DMS79 treated with DMSO at 0.1 percent for 48 hours (cell line): ENCODE data around the gene TSSC4.

ENCODE experiments used
- DNase-seq: peaks from one replicate; lab custom pipeline; 2025; lab: John Stamatoyannopoulos, UW

The TSSC4 gene

DNA sequence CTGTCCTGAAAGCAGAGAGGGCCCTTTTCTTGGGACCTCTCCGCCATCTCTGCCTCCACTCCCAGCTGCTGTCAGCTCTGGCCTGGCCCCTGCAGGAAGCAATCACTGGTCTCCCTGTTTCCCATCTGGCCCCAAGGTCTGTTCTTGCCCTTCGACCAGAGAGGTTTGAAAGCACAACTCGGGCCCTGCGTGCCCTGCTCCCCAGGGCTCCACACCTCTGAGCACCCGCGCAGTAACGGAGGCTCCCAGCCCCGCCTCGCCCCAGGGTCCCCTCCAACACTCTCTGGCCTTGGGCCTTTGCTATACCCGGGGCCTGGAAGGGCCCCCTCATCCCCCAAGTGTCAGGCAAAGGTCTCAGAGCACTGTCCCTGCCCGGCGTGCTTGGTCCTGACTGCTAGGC, 31.2 kb upstream of the TSSC4 start:
- no peak for DNase-seq

DNA sequence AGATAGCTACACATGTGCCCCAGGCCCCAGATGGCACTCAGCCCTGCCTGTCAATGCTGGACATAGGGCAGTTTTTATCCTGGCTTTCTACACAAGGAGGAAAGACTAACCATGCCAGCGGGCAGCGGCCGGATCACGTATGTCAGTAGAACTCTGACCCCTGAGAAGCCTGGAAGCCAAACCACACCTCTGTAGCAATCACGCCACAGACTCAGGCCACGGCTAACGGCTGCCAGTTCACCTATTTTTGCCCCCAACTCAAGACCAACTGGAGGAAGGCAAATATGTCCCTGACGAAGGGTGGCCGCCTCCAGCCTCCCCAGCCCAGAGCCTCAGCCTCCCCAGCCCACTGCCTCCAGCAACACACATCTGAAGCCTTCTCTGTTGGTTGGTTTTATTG, 30.7 kb upstream of the TSSC4 start:
- no peak for DNase-seq

DNA sequence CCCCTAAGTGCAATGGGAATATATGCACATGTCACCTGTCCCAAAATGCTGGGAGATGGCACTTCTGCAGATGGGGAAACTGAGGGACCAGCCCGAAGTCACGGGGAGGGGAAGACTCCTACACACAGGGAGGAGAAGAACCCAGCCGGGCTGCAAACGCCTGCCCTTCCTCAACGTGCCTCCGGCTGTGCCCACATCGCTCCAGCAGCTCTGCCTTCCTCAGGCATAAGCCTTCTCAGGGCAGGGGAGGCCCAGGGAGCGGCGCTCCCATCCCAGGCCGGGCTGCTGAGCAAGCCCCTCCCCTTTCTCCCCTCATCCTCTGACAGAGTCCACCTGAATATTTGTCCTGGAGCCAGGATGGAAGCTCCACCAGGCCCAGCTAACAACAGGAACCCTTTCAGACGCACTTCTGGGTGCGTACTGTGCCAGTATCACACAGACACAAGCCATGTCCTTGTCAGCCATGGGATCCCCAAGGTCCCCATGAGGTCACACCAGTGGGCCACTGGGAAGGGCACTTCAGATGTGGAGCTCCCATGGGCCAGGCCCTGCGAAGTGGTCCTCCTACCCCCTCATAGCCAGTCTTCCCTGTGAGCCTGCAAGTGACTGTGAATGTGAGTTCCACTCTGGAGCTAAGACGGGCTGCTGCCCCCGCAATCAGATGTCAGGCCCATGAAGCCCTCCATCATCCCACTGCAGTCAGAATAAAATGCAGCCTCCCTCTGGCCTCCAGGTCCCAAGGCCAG, 25.9 kb upstream of the TSSC4 start:
- no peak for DNase-seq

DNA sequence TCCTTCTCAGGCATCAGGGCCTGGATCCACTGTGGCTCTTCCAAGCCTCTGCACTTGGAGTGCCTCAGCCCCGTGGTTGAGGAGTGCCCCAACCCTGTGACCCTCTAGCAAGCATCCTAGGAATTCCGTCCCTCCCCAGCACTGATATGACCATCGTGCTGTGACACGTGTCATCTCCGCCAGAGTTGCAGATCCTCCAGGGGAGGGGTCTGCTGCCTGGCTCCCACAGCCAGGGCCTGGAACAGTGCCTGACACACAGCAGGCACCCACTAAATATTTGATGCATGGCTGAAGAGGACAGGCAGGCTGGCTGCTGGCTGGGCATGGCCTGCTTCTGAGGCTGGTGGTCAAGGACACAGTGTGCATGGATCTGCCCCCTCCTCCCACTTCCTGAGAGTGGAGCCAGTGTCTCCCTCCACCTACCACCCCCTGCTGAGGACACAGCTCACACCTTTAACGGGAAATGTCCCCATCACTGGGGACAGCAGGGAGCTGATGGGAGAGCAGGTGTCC, 25.2 kb upstream of the TSSC4 start:
- peak; percentile 23 for DNase-seq

DNA sequence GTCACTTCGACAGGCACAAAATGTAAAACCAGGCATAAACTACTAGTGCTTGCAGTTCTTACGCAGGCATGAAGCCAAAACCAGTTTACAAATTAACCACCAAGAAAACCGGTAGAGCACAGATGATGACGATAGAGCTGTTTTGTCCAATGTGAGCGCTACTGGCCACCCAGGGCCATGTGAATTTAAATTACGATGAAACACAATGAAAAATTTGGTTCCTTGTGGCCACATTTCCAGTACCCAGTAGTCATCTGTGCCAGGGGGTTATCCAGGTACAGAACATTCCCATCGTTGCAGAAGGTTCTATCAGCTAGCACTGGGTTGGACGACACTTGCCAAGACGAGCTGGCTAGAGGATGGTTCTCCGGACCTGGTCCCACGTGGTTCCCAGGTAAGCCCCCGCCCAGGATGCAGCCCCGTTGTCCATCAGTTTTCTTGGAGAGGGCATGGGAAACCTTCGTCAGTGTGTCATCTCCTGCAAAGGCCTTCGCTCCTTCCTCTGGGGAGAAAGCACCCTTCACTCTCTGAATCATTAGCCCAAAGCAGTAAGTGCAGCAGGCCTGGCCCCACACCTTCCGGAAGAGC, 24.5 kb upstream of the TSSC4 start:
- no peak for DNase-seq

DNA sequence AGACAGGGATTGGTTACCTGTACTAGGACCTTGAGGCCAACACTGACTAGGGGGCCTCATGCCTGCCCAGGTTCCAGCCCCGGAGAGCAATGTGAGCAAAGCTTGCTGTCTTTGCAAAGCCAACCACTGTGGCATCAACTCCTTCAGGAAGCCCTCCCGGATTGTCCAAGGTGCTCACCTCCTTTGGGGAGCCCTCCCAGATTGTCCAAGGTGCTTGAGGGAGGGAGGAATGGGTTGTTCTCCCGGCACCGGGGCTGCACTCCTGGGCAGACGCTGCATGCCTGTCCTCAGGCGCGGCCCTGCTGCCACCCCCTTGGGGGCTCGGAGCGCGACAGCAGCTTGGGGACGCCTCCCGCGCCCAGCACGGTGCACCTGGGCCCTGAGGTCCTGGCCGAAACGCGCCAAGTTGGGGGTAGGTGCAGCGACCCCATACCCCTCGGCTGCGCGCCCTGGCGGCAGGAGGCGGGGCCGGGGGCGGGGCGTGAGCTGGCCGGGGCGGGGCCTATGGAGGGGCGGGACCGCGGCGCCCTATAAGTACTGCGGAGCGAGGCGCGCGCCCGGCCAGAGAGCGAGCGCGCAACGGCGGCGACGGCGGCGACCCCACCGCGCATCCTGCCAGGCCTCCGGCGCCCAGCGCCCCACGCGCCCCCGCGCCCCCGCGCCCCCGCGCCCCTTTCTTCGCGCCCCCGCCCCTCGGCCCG, 23.6 kb upstream of the TSSC4 start, which contains the start of gene CD81:
Gene CD81 (plus strand): TSS at position 560 of the 701 bp plus-strand sequence. CDS start 240 bp downstream, outside the sequence.
- DNase-seq = peak; percentile 1

DNA sequence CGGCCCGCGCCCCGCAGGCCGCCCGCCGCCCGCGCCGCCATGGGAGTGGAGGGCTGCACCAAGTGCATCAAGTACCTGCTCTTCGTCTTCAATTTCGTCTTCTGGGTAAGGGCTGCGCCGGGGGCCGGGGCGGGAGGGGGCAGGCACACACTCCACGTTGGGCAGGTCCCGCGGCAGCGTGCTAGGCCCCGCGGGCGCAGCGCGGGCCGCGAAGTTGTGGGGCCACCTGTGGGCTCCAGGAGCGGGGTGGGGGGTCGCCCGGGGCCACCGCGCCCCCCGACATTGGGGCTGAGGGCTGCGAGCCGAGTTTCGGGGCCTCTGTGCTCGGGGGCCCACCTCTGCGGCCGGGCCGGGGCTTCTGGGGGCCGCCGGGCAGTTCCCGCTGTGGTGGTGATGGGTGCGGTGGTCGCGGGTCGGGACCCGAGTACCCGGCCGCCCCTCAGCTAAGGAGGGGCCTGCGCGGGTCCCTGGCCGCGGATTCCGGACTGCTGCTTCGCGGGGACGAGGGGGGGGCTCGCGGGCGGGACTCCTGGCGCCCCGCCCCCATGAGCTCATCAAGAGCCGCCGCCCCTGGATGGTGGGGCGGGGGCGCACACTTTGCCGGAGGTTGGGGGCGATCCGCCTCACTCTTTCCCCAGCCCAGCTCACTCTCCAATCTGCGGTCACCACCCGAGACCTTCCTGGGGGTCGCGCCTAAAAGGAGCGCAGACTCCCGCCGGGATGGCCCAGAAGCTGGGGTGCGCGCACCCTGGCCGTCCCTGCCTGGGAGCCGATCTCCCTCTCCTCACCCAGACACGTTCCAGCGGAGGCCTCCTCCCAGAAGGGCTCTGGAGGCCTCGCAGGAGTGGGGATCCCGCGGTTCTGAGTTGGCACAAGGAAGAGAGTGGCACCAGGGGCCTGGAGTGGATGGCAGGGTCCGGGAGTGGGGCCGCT, 22.8 kb upstream of the TSSC4 start:
- no peak for DNase-seq

DNA sequence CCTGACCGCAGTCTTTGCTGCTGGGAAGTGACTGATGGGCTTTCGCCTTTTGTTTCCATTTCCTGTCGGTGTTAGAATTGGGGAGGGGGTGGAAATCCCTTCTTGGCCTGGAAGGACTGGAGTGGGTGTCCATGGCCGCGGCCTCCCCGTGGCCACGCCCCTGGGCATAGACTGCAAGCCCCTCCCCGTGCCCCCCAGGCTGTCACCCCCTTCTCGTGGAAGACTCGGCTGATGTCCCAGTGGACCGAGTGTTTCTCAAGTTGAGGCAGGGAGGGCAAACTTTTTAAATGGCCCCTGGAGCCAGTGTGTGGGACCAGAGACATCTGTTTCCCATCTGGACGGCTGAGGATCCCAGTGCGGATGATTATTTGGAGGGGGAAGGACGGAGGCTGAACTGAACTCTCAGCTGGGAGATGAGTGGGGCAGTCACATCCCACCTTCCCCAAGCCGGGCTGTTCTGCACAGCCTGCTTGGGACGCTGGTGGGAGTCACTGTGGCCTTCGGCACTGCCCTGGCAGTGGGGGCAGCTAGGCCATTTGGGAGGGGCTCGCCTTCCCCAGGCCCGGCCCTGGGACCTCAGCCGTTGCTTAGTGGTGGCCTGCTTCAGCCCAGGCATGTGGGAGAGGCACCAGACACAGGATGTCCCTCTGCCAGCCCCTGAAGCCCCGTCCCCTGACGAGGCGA, 21.9 kb upstream of the TSSC4 start:
- no peak for DNase-seq

DNA sequence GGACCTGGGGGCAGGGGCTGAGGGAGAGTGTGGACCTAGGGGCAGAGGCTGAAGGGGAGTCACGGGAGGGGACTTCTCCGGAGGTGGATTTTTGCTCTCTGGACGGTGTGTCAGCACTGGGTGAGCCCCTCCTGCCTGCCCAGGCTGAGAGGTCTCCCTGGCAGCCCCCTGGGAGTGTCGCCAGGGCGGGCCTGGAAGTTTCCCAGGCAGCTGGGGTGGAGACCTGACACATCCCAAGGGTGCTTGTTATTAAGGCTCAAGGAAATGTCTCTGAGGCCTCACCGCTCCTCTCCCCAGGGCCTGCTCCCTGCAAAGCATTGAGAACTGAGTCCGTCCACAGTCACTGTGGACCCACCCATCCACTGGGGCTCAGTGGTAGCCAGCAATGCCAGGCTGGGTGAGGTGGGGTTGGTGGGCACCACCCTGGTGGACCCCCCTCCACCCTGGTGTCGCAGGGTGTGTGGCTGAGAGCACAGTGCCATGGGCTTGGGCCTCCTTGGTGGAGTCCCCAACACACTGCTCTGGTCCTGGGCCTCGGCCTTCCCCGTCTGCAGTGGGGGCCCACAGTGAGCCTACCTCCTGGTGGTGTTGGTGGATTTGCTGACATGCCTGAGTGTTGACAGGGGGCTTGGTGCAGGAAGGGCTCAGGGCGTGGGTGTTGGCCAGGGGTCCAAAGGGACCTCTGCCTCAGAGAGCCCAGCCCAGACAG, 20.9 kb upstream of the TSSC4 start:
- no peak for DNase-seq

DNA sequence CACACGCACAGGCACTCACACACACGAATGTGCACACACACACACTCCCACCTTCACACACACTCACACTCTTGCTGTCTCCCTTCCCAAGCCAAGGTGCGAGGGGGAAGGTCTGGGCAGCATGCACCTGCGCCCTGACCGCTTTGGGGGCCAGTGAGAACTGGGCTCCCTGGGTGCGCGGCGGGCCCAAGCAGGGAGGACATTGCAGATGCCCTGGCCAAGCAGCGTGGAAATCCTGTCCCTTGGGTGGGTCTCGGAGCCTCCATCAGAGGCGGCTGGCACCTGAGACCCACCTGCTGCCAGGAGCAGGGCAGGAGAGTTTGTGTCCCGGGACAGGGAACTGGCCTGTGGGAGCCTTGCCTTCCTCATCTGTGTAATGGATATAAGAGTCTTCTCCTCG, 20.2 kb upstream of the TSSC4 start:
- DNase-seq = no peak

DNA sequence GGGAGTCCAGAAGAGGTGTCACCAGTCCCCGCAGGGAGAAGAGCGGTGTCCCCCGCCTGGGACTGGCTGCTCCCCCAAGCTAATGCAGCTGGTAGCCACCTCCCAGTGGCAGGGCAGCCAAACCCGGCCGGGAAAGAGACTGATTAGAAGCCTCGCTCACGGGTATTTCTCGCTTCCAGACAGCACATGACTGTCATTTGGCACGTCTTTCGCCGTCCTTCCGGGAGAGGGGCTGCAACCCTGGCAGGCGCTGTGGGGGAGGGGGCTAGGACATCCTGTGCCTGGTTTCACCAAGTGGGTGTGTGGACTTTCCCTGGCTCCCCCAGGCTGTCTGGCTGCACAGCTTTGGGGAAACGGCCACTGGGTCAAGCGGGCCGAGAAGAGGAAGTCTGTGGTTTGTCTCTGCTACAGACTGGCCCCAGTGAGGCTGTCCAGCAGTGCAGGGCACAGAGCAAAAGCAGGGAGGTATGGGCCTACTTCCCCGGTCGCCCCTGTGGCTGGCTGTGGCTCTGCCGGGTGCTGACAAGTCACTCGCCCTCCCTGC, 19.7 kb upstream of the TSSC4 start:
- DNase-seq = no peak

DNA sequence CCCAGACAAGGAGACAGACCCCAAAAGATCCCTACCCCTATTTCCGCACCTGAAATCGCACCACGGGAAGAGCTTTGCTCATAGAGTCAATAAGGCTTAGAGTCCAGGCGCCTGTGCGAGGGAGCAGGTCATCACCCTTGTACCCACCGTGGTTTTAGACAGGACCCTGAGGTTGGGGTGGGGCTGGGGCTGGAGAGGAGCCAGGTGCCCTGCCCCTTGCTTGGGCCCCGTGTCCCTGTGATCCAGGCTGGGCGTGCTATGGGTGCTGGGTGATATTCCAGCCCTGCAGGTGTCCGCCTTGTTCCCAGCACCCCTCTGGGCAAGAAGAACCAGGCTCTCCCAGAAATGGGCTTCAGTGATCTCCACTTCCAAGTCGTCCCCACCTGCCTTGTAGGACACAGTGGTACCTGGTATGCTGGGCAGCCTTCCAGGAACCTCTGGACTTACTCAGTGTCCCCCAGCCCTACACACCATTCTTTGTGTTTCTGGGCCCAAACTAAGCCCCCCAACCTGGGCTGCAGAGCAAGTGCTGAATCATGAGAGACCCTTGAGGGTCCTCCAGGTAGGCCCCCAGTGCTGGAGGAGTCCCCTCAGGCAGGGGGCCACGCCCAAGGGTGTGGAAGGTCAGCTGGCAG, 18.9 kb upstream of the TSSC4 start:
- no peak for DNase-seq

DNA sequence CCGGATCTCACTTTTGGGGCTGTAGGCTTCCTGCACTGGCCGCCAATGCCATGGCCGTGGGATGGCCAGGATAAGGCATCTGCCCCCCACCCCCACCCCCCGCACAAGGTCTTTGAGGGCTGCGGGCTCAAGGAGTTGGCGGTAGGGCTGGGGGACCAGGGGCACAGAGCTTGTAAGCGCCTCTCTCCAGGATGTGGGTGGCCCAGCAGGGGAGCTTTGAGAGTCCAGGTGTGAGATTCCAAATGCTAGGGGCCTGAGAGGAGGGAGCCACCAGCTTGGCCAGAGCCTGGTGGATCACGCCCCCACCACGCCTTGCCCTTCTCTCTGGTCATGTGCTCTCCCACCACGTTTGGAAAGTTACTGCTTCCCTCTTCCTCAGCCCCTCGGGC, 18.4 kb upstream of the TSSC4 start:
- no peak for DNase-seq

DNA sequence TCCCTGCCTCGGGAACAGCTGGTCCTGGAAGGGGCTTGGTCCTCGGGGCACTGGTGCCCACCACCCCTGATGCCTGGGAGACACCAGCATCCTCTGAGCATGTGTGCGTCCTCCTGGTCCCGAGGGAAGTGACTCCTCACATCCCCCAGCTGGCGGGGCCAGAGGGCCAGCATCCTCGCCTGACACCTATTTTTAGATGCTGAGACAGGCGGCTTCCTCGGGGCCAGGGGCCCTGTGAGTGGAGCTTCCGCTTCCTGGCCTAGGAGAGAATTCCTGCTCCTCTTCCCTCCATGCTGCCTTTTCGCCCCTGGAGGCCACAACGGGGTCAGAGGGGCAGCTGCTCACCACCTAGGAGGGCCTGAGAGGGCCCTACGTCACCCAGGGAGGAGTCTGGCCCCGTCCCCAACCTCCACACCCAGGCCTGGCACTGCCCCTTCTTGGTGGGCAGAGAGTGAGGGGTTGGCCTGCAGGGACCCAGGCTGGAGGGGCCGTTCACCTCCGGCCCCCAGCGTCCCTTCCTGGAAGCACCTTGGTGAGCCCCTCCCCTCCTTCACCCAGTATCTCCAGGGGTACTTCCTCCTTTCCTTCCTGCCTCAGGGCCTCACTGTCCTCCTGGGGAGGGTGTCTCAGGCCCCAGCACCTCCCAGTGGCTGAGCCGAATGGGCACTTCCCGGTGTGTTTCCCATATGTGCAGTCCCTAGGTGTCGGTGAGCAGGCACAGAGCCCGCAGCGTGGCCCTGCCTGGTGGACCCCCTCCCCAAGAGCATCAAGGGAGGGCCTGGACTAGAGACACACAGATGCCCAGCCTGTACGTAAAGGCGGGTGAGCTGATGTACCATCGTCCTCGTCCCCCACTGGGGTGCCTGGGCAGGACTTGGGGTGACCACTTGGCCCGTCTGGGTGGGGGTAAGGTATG, 17.4 kb upstream of the TSSC4 start:
- DNase-seq = no peak

DNA sequence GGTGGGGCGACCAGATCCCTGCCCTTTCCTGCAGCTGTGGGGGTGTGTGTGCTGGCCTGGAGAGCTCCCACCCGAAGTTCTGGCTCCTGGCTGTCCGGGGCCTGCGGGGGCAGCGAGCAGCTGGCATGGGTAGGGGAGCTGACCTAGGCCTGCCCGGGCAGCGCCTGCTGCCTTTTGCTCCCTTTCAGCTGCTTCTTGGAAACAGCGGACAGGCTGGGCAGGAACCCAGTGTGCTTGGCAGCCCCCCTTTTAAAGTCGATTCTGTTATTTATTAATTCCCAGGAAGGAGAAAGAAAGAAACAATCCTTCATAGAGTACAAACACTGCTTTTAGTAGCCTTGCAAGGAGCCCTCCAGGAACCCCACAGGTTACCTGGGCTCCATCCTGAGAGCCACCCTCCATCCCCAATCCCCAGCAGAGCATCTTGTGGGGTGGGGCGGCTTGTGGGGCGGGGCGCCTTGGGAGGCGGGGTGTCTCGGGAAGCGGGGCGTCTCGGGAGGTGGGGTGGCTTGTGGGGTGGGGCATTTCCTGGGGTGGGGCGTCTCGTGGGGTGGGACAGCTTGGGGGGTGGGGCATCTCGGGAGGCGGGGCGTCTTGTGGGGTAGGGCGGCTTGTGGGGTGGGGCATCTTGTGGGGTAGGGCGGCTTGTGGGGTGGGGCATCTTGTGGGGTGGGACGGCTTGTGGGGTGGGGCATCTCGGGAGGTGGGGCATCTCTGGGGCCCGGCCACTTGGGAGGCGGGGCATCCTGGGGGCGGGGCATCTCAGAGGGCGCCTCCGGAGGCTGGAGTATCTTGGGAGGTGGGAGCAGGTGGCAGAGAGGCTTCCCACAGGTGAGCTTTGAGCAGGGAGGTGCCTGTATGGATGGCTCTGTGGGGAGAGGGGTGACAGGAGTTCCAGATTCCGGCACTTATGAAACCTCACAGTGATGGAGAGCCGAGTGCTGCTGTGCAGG, 16.4 kb upstream of the TSSC4 start:
- DNase-seq = no peak

DNA sequence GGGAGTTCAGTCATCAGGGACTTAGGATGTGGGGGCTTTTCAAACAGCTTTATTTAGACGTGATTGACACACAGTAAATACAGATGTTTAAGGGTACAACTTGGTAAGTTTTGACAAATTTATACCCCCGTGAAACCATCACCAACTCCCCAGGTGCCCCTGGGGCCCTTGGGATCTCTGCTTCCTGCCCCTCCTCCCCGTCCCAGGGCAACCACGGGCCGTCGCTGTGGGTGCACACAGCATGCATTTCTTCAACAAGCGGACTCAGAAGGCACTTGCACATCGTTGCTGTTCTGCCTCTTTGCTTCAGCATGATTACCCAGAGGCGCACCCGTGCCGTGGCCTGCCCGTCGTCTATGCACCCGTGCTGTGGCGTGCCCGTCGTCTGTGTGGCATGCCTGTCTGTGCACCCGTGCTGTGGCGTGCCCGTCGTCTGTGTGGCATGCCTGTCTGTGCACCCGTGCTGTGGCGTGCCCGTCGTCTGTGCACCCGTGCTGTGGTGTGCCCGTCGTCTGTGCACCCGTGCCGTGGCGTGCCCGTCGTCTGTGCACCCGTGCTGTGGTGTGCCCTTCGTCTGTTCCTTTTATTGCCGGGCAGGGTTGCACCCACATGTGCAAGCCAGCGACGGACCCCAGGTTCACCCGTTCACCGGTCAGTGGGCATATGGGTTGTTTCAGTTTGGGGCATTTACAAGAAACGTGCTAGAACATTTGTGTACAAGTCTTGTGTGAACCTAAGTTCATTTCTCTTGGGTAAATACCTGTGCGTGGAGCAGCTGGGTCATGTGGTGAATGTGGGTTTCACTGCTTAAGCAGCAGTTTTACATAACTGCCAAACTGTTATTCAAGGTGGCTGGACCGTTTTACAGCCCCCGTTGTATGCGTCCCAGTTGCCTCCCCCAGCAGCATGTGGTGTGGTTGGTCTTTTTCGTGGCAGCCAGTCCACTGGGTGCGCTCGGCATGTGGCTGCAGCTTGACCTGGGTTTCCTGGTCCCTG, 15.1 kb upstream of the TSSC4 start:
- DNase-seq = no peak
